PC-9 (cell line): ENCODE measurements around the gene LCE3E.

ENCODE experiments used
- EZH2 ChIP-seq: fragments of 200-600 bp; sonication (generic); IDR thresholded peaks from 2 replicates; pipeline ENCODE4 v1.8.0; 2017; ENCODE audit warnings: antibody characterized with exemption, low read depth
- TF ChIP-seq, protein P1 (sequence below): fragments of 200-600 bp; sonication (generic); conservative IDR thresholded peaks from 2 replicates; pipeline ENCODE4 v1.6.1; 2017; ENCODE audit warnings: mixed run types, antibody characterized with exemption, mild to moderate bottlenecking, moderate library complexity

- TF ChIP-seq, protein P1, sequence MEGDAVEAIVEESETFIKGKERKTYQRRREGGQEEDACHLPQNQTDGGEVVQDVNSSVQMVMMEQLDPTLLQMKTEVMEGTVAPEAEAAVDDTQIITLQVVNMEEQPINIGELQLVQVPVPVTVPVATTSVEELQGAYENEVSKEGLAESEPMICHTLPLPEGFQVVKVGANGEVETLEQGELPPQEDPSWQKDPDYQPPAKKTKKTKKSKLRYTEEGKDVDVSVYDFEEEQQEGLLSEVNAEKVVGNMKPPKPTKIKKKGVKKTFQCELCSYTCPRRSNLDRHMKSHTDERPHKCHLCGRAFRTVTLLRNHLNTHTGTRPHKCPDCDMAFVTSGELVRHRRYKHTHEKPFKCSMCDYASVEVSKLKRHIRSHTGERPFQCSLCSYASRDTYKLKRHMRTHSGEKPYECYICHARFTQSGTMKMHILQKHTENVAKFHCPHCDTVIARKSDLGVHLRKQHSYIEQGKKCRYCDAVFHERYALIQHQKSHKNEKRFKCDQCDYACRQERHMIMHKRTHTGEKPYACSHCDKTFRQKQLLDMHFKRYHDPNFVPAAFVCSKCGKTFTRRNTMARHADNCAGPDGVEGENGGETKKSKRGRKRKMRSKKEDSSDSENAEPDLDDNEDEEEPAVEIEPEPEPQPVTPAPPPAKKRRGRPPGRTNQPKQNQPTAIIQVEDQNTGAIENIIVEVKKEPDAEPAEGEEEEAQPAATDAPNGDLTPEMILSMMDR: no peak
- no peak for TF ChIP-seq EZH2
Observed at GRCh38 chr1:152565535-152566215, 905 bp downstream of the LCE3E start.
